ENCODE results near the gene ACSF3.
A peak's percentile ranks its signal among the peaks of the same experiment; 100 is the strongest.
"Not testable (repeated sequence)": the region's sequence is repeated elsewhere in the genome, so short reads cannot be mapped to it uniquely, and the experiment has no call there.

ACSF3 gene

DNA sequence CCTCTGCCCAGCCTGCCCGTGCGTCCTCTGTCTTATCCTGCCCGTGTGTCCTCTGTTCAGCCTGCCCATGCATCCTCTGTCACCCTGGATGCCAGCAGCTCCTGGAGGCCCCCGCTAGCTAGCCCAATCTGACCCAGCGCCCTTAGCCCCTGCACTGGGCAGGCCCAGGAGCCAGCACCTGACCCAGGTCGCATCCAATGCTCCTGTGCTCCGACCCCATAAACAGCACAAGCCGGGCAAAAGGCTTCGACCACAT lies 91.0 kb downstream of the ACSF3 start:
- Histone ChIP-seq H3K36me3 (replicated peaks) (no peaks in the 10 kb centered on the region), H3K4me1 (no peaks in the 10 kb centered on the region), H3K4me3 (no peak overlapping the region), H3K9me3 (no peaks in the 10 kb centered on the region), H3K27me3 (ENCODE audit: low read depth) (no peaks in the 10 kb centered on the region)
- in situ Hi-C loops (cut with MboI; ENCODE audit: low sequenced_read_pairs), result no loop called here
- no peak for DNase-seq (ENCODE audit: low spot score in 2 of 2)

DNA sequence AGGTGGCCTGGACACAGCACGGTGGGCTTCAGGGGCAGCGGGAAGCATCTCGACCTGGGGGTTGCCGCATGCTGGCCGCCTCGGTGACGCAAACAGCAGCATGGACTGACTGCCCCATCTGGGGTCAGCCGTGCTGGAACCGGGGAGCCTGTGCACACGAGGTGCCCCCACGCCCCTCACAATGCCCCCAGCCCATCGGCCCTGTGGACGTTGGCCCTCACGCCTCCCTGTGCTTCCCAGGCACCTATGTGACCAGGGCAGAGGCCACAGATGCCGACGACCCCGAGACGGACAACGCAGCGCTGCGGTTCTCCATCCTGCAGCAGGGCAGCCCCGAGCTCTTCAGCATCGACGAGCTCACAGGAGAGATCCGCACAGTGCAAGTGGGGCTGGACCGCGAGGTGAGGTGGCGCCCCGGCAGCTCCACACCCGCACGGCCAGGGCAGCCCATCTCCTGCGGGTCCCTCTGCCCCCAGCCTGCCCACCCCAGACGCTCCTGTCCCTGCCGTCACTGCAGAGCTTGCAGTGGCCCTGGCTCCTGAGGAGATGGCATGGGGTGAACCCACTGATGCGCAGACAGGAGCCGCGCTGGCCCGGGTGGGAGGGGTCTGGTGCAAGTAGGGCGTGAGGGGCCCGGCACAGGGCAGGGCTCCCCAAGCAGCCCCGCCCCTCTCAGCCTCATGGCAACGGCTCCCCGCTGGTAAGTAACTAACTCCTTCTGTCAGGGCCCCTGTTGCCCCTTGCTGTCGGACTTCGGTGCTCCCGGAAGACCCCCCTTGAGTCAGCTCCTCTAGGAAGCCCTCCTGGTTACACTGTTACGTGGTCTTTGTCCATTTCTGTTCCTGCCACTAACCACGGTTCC lies 91.5 kb downstream of the ACSF3 start:
- no peaks in the 10 kb centered on the region for H3K36me3 ChIP-seq (replicated peaks)
- no peaks in the 10 kb centered on the region for H3K27me3 ChIP-seq (ENCODE audit: low read depth)
- H3K4me3 ChIP-seq, result no peak overlapping the region
- in situ Hi-C loops (cut with MboI; ENCODE audit: low sequenced_read_pairs), result no loop called here
- DNase-seq (ENCODE audit: low spot score in 2 of 2), result no peak
- H3K4me1 ChIP-seq, result no peaks in the 10 kb centered on the region
- H3K9me3 ChIP-seq, result no peaks in the 10 kb centered on the region

DNA sequence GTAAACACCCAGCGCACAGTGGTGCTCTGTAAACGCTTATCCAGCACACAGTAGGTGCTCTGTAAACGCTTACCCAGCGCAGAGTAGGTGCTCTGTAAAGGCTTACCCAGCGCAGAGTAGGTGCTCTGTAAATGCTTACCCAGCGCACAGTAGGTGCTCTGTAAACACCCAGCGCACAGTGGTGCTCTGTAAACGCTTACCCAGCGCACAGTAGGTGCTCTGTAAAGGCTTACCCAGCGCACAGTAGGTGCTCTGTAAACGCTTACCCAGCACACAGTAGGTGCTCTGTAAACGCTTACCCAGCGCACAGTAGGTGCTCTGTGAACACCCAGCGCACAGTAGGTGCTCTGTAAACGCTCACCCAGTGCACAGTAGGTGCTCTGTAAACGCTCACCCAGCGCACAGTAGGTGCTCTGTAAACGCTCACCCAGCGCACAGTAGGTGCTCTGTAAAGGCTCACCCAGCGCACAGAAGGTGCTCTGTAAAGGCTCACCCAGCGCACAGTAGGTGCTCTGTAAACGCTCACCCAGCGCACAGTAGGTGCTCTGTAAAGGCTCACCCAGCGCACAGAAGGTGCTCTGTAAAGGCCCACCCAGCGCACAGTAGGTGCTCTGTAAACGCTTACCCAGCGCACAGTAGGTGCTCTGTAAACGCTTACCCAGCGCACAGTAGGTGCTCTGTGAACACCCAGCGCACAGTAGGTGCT lies 92.4 kb downstream of the ACSF3 start:
- H3K9me3 ChIP-seq; H3K4me3 ChIP-seq; DNase-seq (ENCODE audit: low spot score in 2 of 2); H3K27me3 ChIP-seq (ENCODE audit: low read depth); H3K36me3 ChIP-seq (replicated peaks); H3K4me1 ChIP-seq; in situ Hi-C loops (cut with MboI; ENCODE audit: low sequenced_read_pairs): not testable (repeated sequence)

DNA sequence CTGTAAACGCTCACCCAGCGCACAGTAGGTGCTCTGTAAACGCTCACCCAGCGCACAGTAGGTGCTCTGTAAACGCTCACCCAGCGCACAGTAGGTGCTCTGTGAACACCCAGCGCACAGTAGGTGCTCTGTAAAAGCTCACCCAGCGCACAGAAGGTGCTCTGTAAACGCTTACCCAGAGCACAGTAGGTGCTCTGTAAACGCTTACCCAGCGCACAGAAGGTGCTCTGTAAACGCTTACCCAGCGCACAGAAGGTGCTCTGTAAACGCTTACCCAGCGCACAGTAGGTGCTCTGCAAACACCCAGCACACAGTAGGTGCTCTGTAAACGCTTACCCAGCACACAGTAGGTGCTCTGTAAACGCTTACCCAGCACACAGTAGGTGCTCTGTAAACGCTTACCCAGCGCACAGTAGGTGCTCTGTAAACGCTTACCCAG lies 93.0 kb downstream of the ACSF3 start:
- H3K4me3 ChIP-seq; H3K36me3 ChIP-seq (replicated peaks); DNase-seq (ENCODE audit: low spot score in 2 of 2); H3K27me3 ChIP-seq (ENCODE audit: low read depth); H3K9me3 ChIP-seq; H3K4me1 ChIP-seq; in situ Hi-C loops (cut with MboI; ENCODE audit: low sequenced_read_pairs): not testable (repeated sequence)

DNA sequence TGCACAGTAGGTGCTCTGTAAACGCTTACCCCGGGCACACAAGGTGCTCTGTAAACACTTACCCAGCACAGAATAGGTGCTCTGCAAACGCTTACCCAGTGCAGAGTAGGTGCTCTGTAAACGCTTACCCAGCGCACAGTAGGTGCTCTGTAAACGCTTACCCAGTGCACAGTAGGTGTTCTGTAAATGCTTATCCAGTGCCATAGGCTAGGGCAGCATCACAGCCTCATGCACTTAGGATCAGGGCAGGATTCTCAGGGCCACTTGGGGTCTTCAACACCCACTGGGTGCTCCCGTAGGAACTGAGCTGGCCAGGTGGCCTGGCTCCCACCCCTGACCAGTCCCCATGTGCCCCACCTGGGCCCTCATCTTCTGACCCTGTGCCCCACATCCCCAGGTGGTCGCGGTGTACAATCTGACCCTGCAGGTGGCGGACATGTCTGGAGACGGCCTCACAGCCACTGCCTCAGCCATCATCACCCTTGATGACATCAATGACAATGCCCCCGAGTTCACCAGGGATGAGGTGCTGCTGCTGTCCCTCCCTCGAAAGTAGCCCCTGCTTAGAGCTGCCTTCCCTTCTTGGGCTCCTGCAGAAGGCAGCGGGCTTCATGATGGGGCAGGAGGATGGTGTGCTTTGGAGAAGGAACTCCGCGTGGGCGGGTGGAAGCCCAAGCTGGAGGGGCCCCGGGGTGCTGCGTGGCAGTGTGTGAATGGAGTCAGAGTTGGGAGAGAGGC lies 93.5 kb downstream of the ACSF3 start:
- Histone ChIP-seq H3K36me3 (replicated peaks) (no peaks in the 10 kb centered on the region), H3K4me3 (no peak overlapping the region), H3K4me1 (no peaks in the 10 kb centered on the region), H3K9me3 (no peaks in the 10 kb centered on the region), H3K27me3 (ENCODE audit: low read depth) (no peaks in the 10 kb centered on the region)
- peak; percentile 15 to 40 for DNase-seq (ENCODE audit: low spot score in 2 of 2)
- in situ Hi-C loops (cut with MboI; ENCODE audit: low sequenced_read_pairs), result no loop called here

DNA sequence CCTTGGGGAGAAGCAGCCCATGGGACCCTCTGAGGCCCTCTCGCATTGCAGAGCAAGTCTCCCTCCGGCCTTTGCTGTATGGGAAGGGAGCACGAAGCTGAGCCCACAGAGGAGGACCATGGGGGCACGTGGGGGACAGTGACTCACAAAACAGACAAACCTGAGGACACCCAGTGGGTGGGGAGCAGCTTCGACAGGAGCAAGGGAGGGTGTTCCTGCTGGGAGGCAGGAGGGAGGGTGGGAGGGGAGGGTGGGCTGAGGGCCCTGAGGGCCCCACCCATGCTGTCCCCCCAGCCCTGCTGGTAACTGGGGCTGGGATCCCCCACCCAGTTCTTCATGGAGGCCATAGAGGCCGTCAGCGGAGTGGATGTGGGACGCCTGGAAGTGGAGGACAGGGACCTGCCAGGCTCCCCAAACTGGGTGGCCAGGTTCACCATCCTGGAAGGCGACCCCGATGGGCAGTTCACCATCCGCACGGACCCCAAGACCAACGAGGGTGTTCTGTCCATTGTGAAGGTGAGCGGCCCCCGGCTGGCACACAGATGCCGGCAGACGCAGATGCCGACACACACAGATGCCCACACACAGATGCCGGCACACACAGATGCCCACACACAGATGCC lies 94.2 kb downstream of the ACSF3 start:
- DNase-seq (ENCODE audit: low spot score in 2 of 2), result peak in 1 of 2 experiments; percentile 9
- no peak overlapping the region for H3K4me3 ChIP-seq
- no peaks in the 10 kb centered on the region for H3K9me3 ChIP-seq
- no peaks in the 10 kb centered on the region for H3K27me3 ChIP-seq (ENCODE audit: low read depth)
- no peaks in the 10 kb centered on the region for H3K4me1 ChIP-seq
- in situ Hi-C loops (cut with MboI; ENCODE audit: low sequenced_read_pairs), result no loop called here
- H3K36me3 ChIP-seq (replicated peaks), result no peaks in the 10 kb centered on the region

DNA sequence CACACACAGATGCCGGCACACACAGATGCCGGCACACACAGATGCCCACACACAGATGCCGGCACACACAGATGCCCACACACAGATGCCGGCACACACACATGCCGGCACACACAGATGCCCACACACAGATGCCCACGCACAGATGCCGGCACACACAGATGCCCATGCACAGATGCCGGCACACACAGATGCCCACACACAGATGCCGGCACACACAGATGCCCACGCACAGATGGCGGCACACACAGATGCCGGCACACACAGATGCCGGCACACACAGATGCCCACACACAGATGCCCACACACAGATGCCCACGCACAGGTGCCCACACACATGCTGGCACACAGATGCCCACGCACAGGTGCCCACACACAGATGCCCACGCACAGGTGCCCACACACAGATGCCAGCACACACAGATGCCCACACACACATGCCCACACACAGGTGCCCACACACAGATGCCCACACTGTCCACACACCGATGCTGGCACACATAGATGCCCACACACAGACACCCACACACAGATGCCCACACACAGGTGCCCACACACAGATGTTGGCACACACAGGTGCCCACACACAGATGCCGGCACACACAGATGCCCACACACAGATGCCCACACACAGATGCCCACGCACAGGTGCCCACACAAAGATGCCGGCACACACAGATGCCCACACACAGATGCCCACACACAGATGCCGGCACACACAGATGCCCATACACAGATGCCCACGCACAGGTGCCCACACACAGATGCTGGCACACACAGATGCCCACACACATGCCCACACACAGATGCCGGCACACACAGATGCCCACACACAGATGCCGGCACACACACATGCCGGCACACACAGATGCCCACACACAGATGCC lies 95.1 kb downstream of the ACSF3 start:
- H3K36me3 ChIP-seq (replicated peaks); in situ Hi-C loops (cut with MboI; ENCODE audit: low sequenced_read_pairs): not testable (repeated sequence)

DNA sequence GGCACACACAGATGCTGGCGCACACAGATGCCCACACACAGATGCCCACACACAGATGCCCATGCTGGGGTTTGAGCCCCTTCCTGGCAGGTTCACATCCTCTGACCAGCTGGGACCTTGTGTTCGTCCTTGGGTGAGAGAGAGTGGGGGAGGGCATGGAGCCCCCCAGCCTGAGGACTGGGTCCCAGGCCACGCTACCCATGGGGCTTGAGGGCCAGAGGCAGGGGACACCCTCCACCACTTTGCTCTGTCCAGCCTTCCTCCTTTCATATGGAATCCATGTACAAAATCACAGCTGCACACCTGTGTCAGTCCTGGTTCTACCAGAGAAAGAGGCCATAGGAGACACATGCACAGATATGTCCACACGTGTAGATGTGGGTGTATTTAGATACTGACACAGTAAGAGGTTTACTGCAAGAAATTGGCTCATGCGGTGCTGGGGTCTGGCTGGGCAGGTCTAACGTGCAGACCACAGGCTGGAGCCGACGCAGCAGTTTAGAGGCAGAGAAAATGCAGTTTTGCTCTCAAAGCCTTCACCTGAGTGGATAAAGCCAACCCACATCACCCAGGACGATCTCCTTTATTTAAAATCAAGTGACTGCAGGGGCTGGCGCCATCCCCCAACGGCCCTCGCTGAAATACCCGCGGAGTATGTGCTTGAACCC lies 95.8 kb downstream of the ACSF3 start:
- in situ Hi-C loops (cut with MboI; ENCODE audit: low sequenced_read_pairs), result no loop called here
- no peaks in the 10 kb centered on the region for H3K9me3 ChIP-seq
- H3K27me3 ChIP-seq (ENCODE audit: low read depth), result no peaks in the 10 kb centered on the region
- peak in 1 of 2 experiments; percentile 10 for DNase-seq (ENCODE audit: low spot score in 2 of 2)
- H3K4me1 ChIP-seq, result no peaks in the 10 kb centered on the region
- H3K4me3 ChIP-seq, result no peak overlapping the region
- H3K36me3 ChIP-seq (replicated peaks), result no peaks in the 10 kb centered on the region

More for the DNA sequence above, 95.1 kb downstream of the ACSF3 start:
- H3K4me3 ChIP-seq; H3K9me3 ChIP-seq; DNase-seq (ENCODE audit: low spot score in 2 of 2); H3K27me3 ChIP-seq (ENCODE audit: low read depth); H3K4me1 ChIP-seq: not testable (repeated sequence)

DNA sequence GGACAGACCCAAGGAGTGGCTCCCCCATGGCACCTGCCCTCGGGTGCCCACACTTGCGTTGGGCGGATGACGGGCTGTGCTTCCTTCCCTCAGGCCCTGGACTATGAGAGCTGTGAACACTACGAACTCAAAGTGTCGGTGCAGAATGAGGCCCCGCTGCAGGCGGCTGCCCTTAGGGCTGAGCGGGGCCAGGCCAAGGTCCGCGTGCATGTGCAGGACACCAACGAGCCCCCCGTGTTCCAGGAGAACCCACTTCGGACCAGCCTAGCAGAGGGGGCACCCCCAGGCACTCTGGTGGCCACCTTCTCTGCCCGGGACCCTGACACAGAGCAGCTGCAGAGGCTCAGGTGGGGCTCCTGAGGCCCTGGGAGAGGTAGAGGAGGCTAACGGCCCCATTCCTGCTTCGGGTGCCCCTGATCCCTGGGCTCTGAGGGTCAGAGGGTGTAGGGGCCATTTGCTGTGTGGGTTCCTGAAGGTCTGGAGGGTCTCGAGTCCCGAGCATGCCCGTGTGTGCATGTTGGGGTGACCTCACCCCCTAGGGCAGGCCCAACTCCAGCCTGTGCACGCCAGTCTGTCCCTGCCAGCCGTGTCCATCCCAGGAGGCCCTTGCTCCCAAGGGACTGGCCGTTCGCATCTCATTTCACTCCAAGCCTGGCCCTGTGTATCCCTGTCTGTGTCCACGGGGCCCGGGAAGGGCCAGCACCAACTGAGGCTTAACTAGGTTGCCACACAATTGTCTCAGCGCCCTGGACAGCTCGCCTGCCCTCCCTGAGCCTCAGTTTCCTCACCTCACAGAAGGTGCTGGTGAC lies 96.7 kb downstream of the ACSF3 start:
- H3K4me1 ChIP-seq, result no peaks in the 10 kb centered on the region
- peak in 1 of 2 experiments; percentile 6 for DNase-seq (ENCODE audit: low spot score in 2 of 2)
- no peaks in the 10 kb centered on the region for H3K9me3 ChIP-seq
- H3K27me3 ChIP-seq (ENCODE audit: low read depth), result no peaks in the 10 kb centered on the region
- no peak overlapping the region for H3K4me3 ChIP-seq
- in situ Hi-C loops (cut with MboI; ENCODE audit: low sequenced_read_pairs), result no loop called here
- H3K36me3 ChIP-seq (replicated peaks), result no peaks in the 10 kb centered on the region

DNA sequence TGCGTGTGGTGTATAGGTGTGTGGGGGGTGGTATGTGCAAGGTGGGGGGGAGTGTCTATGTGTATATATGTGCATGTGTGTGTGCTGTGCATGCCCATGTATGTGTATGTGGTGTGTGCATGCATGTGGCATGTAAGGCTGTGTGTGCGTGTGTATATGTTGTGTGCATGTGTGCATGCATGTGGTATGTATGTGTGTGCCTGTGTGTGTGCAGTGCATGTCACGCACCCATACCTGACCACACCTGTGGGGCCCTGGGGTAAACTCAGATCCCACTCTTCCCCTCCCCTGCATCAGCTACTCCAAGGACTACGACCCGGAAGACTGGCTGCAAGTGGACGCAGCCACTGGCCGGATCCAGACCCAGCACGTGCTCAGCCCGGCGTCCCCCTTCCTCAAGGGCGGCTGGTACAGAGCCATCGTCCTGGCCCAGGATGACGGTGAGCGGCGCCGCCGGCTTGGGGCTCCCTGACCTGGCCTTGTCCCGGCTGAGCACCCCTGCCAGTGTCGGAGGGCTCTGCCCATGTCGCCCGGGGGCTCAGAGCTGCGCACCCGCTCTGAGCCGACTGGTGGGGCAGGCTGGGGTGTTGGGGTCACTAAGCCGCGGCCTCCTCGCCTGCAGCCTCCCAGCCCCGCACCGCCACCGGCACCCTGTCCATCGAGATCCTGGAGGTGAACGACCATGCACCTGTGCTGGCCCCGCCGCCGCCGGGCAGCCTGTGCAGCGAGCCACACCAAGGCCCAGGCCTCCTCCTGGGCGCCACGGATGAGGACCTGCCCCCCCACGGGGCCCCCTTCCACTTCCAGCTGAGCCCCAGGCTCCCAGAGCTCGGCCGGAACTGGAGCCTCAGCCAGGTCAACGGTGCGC lies 97.6 kb downstream of the ACSF3 start:
- no peaks in the 10 kb centered on the region for H3K9me3 ChIP-seq
- H3K36me3 ChIP-seq (replicated peaks), result no peaks in the 10 kb centered on the region
- H3K4me1 ChIP-seq, result no peaks in the 10 kb centered on the region
- in situ Hi-C loops (cut with MboI; ENCODE audit: low sequenced_read_pairs), result no loop called here
- no peak overlapping the region for H3K4me3 ChIP-seq
- no peaks in the 10 kb centered on the region for H3K27me3 ChIP-seq (ENCODE audit: low read depth)
- peak in 1 of 2 experiments; percentile 7 for DNase-seq (ENCODE audit: low spot score in 2 of 2)

DNA sequence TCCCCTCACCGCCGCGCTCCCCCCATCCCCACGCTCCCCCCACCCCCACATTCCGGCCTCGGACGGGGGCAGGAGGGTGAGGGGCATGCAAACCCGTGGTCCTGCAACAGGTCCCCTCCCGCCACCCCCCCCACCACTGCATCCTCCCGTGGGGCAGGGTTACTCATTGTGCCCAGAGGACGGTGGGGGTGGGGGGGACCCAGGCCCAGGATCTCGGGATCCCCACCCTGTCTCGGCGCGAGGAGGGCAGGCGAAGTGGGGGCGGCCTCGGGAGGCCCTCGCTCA lies 98.2 kb downstream of the ACSF3 start:
- Histone ChIP-seq H3K9me3 (no peaks in the 10 kb centered on the region), H3K4me1 (no peaks in the 10 kb centered on the region), H3K36me3 (replicated peaks) (no peaks in the 10 kb centered on the region), H3K27me3 (ENCODE audit: low read depth) (no peaks in the 10 kb centered on the region), H3K4me3 (peak overlapping the region; percentile 31; the same call in 1 of the 2 replicates)
- in situ Hi-C loops (cut with MboI; ENCODE audit: low sequenced_read_pairs), result no loop called here
- no peak for DNase-seq (ENCODE audit: low spot score in 2 of 2)
